ENCODE data around the gene PACRG.
"Not testable (repeated sequence)": the region's sequence is repeated elsewhere in the genome, so short reads cannot be mapped to it uniquely, and the experiment has no call there.

DNA sequence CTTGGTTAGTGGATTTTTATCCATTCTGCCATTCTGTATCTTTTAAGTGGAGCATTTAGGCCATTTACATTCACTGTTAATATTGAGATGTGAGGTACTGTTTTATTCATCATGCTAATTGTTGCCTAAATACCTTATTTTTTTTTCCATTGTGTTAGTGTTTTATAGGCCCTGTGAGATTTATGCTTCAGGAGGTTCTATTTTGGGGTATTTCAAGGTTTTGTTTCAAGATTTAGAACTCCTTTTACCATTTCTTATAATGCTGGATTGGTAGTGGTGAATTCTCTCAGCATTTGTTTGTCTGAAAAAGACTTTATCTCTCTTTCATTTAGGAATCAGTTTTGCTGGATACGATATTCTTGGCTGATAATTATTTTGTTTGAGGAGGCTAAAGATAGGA is 255.5 kb downstream of the PACRG start:
- not testable (repeated sequence) for TF ChIP-seq POLR2A (IDR thresholded peaks at IDR 0.05)
- TF ChIP-seq, protein P1, sequence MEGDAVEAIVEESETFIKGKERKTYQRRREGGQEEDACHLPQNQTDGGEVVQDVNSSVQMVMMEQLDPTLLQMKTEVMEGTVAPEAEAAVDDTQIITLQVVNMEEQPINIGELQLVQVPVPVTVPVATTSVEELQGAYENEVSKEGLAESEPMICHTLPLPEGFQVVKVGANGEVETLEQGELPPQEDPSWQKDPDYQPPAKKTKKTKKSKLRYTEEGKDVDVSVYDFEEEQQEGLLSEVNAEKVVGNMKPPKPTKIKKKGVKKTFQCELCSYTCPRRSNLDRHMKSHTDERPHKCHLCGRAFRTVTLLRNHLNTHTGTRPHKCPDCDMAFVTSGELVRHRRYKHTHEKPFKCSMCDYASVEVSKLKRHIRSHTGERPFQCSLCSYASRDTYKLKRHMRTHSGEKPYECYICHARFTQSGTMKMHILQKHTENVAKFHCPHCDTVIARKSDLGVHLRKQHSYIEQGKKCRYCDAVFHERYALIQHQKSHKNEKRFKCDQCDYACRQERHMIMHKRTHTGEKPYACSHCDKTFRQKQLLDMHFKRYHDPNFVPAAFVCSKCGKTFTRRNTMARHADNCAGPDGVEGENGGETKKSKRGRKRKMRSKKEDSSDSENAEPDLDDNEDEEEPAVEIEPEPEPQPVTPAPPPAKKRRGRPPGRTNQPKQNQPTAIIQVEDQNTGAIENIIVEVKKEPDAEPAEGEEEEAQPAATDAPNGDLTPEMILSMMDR (IDR thresholded peaks at IDR 0.05 in 4 of 5, conservative IDR thresholded peaks at IDR 0.05 in 1 of 5), result not testable (repeated sequence)

Data from gastrocnemius medialis (tissue), 4 donors.